Medulla oblongata (tissue), 1 donor: Measurements from ENCODE around the gene APMAP.

Experiments
- DNase-seq: peaks from one replicate; pipeline ENCODE4 v3.0.0-alpha.2; 2015; ENCODE audit errors: extremely low spot score

APMAP gene

GRCh38 chr20:24969186-24970029, 23.1 kb downstream of the APMAP start:
- DNase-seq, result no peak

GRCh38 chr20:24968278-24968800, 24.2 kb downstream of the APMAP start:
- no peak for DNase-seq

- DNase-seq, result no peak
Observed at GRCh38 chr20:24966317-24967012, 26.1 kb downstream of the APMAP start.

GRCh38 chr20:24965065-24965919, 27.3 kb downstream of the APMAP start:
- no peak for DNase-seq

GRCh38 chr20:24964506-24964840, 28.1 kb downstream of the APMAP start:
- no peak for DNase-seq

GRCh38 chr20:24963672-24964505, 28.7 kb downstream of the APMAP start:
- DNase-seq, result no peak

GRCh38 chr20:24962510-24962909, 30.0 kb downstream of the APMAP start:
- DNase-seq, result no peak

- no peak for DNase-seq
Observed at GRCh38 chr20:24962182-24962492, 30.4 kb downstream of the APMAP start.

GRCh38 chr20:24961384-24962181, 31.0 kb downstream of the APMAP start:
- DNase-seq, result no peak

- no peak for DNase-seq
Observed at GRCh38 chr20:24960861-24961260, 31.7 kb downstream of the APMAP start.

GRCh38 chr20:24960302-24960801, 32.2 kb downstream of the APMAP start:
- DNase-seq, result no peak

GRCh38 chr20:24959591-24960301, 32.8 kb downstream of the APMAP start:
- DNase-seq, result no peak

GRCh38 chr20:24958506-24959385, 33.8 kb downstream of the APMAP start:
- DNase-seq, result no peak

- DNase-seq, result no peak
Observed at GRCh38 chr20:24957326-24958016, 35.1 kb downstream of the APMAP start.

GRCh38 chr20:24956001-24956841, 36.3 kb downstream of the APMAP start:
- DNase-seq, result no peak

GRCh38 chr20:24955045-24955444, 37.5 kb downstream of the APMAP start:
- no peak for DNase-seq

GRCh38 chr20:24954566-24954965, 38.0 kb downstream of the APMAP start:
- no peak for DNase-seq
